ENCODE measurements around the gene MYL2. TPM values are rescaled to one million over a fixed set of nuclear protein-coding genes. Genes with fewer than 3 reads are reported as not detected.

MYL2 gene
- total RNA-seq, 2 donors from 2014 or later = not detected

DNA sequence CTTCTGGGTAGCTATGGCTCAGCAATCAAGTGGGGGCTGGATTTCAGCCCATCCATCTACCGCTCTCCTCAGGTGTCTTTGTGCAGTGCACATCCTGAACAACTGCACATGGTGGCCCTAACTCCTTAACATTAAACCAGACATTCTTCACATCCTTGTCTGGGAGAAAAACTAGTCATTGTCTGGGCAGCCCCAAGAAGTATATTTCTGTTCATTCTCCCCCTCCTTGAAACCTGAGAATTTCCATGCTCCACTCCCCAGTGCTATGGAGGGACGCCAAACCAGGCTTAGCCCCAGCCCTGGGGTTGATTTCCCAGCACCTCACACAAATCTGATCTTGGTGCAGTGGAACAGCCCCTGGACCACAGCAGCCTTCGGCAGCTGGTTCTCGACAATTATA is 13.4 kb downstream of the MYL2 start:
- DNase-seq (ENCODE audit: low spot score) = no peak
- intact Hi-C loops (cut with DNase I) = no loop called here

DNA sequence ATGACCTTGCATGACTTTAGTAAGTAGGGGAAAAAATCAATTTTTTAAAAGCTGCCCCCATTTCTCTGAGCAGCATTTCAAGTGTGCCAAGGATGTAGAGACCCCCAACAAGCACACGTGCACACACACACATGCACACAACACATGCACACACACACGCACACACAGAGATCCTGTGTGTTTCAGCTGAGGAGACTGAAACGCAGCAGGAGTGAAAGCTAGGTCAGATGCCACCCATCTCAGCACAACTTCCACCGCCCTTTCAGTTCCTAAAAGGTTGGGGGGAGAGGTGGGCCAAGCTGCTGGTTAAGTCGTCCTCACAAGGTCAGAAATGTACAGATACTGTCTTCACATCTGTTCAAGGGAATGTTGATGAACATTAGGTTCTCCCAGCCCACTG is 13.9 kb downstream of the MYL2 start:
- intact Hi-C loops (cut with DNase I) = no loop called here
- no peak for DNase-seq (ENCODE audit: low spot score)

- intact Hi-C loops (cut with DNase I) = no loop called here
- DNase-seq (ENCODE audit: low spot score) = no peak
Measured at GRCh38 chr12:110906083-110906482, 14.3 kb downstream of the MYL2 start.

GRCh38 chr12:110903511-110903910 is 16.9 kb downstream of the MYL2 start:
- intact Hi-C loops (cut with DNase I) = no loop called here
- DNase-seq (ENCODE audit: low spot score) = no peak

- intact Hi-C loops (cut with DNase I) = no loop called here
- no peak for DNase-seq (ENCODE audit: low spot score)
Measured at GRCh38 chr12:110901401-110901800, 19.0 kb downstream of the MYL2 start.

DNA sequence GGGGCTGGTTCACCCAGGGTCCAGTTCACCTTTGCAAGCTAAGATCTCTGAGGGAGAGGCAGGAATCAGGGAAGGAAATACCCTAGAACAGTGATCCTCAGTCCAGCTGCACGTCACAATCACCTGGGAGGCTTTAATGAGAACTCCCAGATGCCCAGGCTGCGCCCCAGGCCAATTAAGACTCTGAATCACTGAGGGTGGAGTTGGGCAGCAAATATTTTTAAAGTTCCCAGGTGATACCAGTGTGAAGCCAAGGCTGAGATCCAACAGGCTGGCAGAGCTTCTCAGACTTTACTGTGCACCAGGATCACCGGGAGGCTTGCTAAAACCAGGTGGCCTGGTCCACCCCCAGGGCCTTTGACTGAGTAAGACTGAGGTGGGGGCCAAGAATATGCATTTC is 23.8 kb downstream of the MYL2 start:
- intact Hi-C loops (cut with DNase I) = no loop called here
- no peak for DNase-seq (ENCODE audit: low spot score)

GRCh38 chr12:110893956-110894355 is 26.4 kb downstream of the MYL2 start:
- intact Hi-C loops (cut with DNase I) = no loop called here
- no peak for DNase-seq (ENCODE audit: low spot score)

GRCh38 chr12:110889361-110889760 is 31.0 kb downstream of the MYL2 start:
- intact Hi-C loops (cut with DNase I) = loop anchor here in 1 of 2 donors (10.0 kb wide), 1 partner anchor 185 kb away; no protein-coding TSS in a partner anchor
- no peak for DNase-seq (ENCODE audit: low spot score)

DNA sequence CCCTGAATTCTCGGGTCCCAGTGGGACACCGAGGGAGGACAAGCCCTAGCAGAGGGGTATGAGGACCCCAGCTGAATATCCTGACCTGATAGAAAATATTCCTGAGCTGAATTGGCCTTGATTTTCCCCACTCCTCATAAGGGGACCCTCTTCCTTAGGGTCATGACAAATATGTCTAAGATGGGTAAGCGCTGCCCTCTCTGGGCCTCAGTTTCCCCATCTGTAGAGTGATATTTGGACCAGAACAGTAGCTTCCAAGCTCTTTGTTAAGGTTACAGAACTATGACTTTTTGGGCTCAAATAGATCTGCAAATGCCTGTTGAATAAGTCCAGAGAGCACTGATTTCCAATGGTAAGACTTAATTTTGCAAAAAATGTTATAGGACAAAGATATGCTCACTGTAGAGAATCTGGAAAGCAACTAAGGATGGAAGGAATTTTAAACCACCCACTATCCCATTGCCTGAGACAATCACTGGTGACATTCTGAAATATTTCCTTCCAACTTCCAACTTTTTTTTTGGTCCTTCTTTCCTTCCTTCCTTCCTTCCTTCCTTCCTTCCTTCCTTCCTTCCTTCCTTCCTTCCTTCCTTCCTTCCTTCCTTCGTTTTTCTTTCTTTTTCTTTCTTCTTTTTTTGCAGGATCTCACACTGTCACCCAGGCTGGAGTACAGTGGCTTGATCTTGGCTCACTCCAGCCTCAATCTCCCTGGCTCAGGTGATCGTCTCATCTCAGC is 32.0 kb downstream of the MYL2 start:
- intact Hi-C loops (cut with DNase I) = loop anchor here in 1 of 2 donors (10.0 kb wide), 1 partner anchor 184 kb away; no protein-coding TSS in a partner anchor

GRCh38 chr12:110885152-110885840 is 35.1 kb downstream of the MYL2 start:
- DNase-seq (ENCODE audit: low spot score) = no peak
- intact Hi-C loops (cut with DNase I) = loop anchor here in 1 of 2 donors (10.0 kb wide), 1 partner anchor 180 kb away; no protein-coding TSS in a partner anchor

More for the DNA sequence above, 32.0 kb downstream of the MYL2 start:
- no peak for DNase-seq (ENCODE audit: low spot score)

- DNase-seq (ENCODE audit: low spot score) = no peak
- intact Hi-C loops (cut with DNase I) = loop anchor here in 1 of 2 donors (10.0 kb wide), 1 partner anchor 178 kb away; no protein-coding TSS in a partner anchor
Measured at GRCh38 chr12:110883251-110883650, 37.1 kb downstream of the MYL2 start.

- intact Hi-C loops (cut with DNase I) = loop anchor here in 1 of 2 donors (10.0 kb wide), 1 partner anchor 176 kb away; no protein-coding TSS in a partner anchor
Measured at GRCh38 chr12:110880651-110881050, 39.7 kb downstream of the MYL2 start.

DNA sequence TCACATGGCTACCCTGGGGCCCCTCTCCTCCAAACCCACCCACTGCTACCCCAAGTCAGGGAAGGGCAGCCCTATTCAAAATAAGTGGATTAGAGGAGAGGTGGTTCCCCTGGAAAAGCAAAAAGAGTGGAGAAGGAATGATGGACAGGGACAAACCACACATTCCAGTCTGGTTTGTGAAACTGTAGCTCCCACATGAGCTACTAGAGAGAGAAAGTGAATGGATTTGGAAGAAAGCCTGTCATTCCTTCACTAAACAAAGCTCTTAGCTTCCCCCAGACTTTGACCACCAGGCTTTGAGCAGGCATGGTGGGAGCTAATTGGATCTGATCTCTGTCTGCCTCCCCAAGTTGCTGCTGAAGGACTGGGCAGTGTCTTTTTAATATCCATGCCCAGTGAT is 45.6 kb downstream of the MYL2 start:
- DNase-seq (ENCODE audit: low spot score) = no peak
- intact Hi-C loops (cut with DNase I) = no loop called here

More at GRCh38 chr12:110880651-110881050, 39.7 kb downstream of the MYL2 start:
- DNase-seq (ENCODE audit: low spot score) = no peak

GRCh38 chr12:110874351-110874750 is 46.0 kb downstream of the MYL2 start:
- intact Hi-C loops (cut with DNase I) = no loop called here
- DNase-seq (ENCODE audit: low spot score) = no peak

- intact Hi-C loops (cut with DNase I) = no loop called here
- DNase-seq (ENCODE audit: low spot score) = no peak
Measured at GRCh38 chr12:110872100-110872499, 48.3 kb downstream of the MYL2 start.

DNA sequence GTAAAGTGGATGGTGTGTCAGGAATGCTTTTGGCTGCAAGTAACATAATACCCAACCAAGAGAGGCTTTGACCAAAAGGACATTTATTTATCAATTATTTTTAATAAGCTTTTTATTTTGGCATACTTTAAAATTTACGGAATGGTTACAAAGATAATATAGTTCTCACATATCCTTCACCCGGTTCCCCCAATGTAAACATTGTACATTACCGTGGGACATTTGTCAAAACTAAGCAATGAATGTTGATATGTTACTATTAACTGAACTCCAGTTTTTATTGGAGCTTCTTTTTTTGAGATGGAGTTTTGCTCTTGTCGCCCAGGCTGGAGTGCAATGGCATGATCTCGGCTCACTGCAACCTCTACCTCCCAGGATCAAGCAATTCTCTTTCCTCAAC is 50.6 kb downstream of the MYL2 start:
- intact Hi-C loops (cut with DNase I) = loop anchor here in 1 of 2 donors (5.0 kb wide), 1 partner anchor 948 kb away; no protein-coding TSS in a partner anchor
- no peak for DNase-seq (ENCODE audit: low spot score)

DNA sequence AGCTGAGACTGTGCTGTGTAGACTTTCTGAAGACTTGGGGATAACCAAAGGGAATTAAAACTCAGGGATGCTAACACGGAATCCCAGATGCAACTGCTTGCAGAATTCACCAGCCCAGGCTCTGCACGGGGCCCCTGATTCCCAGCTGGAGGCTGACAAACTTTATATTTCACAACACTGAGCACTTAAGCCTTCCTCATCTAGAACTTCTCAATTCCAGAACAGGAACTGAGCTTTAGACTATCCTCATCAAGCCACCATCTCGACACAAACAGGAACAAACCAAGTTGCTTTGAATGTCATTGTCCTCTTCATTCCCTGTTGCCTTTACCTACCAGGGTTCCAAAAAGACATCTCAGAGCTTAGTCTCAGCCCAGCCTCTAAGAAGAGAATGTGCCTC is 51.4 kb downstream of the MYL2 start:
- intact Hi-C loops (cut with DNase I) = loop anchor here in 1 of 2 donors (5.0 kb wide), 1 partner anchor 947 kb away; no protein-coding TSS in a partner anchor
- no peak for DNase-seq (ENCODE audit: low spot score)

GRCh38 chr12:110865521-110865920 is 54.9 kb downstream of the MYL2 start:
- DNase-seq (ENCODE audit: low spot score) = no peak
- intact Hi-C loops (cut with DNase I) = loop anchor here in 1 of 2 donors (5.0 kb wide), 1 partner anchor 943 kb away; no protein-coding TSS in a partner anchor

DNA sequence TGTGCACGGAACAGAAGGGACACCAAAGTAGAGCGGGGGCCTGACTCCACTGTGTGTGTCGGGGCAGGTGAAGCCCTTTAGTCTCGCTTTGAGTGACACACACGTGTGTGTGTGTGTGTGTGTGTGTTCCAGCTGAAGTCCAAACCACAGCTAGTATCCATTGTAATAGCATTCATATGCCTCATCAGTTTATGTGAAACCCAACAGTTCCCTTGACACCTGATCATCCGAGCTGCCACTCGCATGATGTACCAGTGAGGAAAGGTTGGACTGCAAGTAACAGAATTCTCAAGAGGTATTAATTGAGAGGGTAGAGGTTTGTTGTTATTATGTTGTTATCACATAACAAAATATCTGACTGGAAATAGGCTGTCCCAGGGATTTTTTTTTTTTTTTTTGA is 57.2 kb downstream of the MYL2 start:
- DNase-seq (ENCODE audit: low spot score) = no peak
- intact Hi-C loops (cut with DNase I) = no loop called here

- no peak for DNase-seq (ENCODE audit: low spot score)
- intact Hi-C loops (cut with DNase I) = no loop called here
Measured at GRCh38 chr12:110862329-110862728, 58.0 kb downstream of the MYL2 start.

Data from posterior vena cava (tissue), 2 donors.